ENCODE data around the gene PLA2G2E. TPM values are rescaled to one million over a fixed set of nuclear protein-coding genes. Genes with fewer than 3 reads are reported as not detected.

PLA2G2E gene
- total and polyA plus RNA-seq, 2 donors, result not detected

DNA sequence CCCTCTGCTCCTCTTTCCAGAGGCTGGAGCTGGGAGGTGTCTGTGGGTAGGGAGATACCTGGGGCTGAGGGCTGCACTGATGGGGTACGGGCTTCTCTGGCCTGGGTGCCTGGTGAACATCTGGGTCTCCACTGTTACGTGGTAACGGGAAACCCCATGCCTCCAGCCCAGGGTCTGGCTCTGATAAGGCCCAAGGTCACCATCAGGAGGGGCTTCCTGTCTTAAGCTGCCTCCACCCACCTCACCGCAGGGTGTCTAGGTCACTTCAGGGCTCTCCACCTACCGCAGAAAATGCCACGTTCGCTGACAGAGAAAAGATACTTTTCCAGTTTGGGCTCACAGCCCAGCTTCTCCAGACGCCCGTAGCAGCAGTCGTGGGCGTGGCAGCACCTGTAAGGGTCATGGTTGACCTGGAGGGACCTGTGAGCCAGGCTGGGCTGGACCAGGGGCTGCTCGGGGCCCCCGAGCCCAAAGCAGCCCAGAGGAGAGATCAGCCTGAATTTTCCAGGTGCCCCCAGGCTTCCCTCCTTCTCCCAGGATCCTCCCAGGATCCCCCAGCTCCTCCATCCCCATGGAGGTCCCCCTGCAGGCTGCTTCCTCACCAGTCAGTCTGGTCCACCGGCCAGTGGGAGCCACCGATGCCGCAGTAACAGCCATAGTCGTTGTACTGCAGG is 1.3 kb downstream of the PLA2G2E start:
- 69% methylated on average over 17 of the region's 17 CpGs for WGBS
- no peaks in the 10 kb centered on the region for H3K4me1 ChIP-seq (ENCODE audit: insufficient read depth)
- H3K27ac ChIP-seq (ENCODE audit: low read depth), result no peak overlapping the region
- DNase-seq (ENCODE audit: extremely low spot score), result no peak
- H3K4me3 ChIP-seq (ENCODE audit: low read depth, low read length), result no peak overlapping the region
- H3K36me3 ChIP-seq (ENCODE audit: insufficient read depth), result no peaks in the 10 kb centered on the region

DNA sequence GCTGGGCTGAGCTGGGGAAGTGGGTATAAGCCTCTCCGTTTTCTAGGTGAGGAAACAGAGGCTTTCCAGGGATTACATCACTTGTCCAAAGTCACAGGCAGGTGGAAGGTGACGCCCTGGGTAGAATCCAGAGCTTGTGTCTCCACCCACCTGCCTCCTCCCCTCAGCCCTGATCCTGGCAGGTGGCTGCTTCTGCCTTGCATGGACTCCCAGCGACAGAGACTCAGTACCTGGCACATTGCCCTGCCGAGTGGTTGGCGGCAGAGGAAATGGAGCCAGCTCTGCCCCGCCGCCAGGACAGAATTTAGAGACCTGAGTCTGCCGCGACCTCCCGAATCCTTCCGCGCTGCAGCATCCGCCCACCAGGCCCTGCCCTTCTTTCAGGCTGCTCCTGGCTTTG is 2.1 kb downstream of the PLA2G2E start:
- Histone ChIP-seq H3K4me3 (ENCODE audit: low read depth, low read length) (no peak overlapping the region), H3K36me3 (ENCODE audit: insufficient read depth) (no peaks in the 10 kb centered on the region), H3K27ac (ENCODE audit: low read depth) (no peak overlapping the region), H3K4me1 (ENCODE audit: insufficient read depth) (no peaks in the 10 kb centered on the region)
- no peak for DNase-seq (ENCODE audit: extremely low spot score)
- WGBS, result 83% methylated on average over 13 of the region's 13 CpGs

DNA sequence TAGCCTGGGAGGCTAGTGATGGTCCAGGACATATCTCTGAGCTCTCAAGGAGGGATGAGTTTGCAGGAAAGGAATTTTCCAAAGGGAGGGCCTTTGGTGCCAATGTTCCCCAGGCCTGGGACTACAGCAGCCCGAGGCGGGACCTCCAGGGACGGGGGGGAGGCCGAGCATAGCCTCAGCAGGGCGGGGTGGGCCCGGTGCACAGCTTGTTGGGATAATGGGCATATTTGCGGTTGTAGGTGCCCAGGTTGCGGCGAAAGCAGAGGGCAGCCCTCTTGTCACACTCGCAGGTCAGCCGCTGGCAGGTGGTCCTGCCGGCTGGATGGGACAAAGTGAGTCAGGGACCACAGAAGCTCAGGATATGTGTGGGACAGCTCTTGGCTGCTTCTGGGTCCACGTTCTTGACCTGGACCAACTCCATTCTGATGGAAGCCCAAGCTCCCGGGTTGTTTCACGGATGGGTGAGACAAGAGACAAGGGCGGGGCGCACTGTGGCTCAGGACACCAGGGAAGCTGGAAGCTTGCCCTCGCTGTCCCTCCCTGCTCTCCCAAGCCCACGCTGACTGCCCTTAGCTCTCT is 3.2 kb downstream of the PLA2G2E start:
- Histone ChIP-seq H3K36me3 (ENCODE audit: insufficient read depth) (no peaks in the 10 kb centered on the region), H3K27ac (ENCODE audit: low read depth) (no peak overlapping the region), H3K4me3 (ENCODE audit: low read depth, low read length) (no peak overlapping the region), H3K4me1 (ENCODE audit: insufficient read depth) (no peaks in the 10 kb centered on the region)
- no peak for DNase-seq (ENCODE audit: extremely low spot score)
- 89% methylated on average over 19 of the region's 19 CpGs for WGBS

DNA sequence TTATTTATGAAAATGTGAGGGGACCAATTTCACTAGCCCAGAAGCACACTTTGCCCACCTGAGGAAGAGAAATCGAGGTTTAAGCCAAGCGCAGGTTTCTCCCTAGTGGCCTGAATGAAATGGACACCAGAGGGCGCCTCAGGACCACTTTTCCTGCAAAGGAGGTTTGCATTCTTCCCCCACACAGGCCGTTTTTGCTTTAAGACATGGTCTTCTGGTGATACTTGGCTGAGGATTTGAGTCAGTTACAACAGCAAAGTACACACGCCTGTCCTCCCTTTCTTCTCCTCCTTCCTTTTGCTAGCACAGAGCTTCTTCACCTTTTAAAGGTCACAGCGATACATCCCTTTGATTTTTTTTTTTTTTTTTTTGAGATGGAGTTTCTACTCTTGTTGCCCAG is 5.4 kb downstream of the PLA2G2E start:
- Histone ChIP-seq H3K27ac (ENCODE audit: low read depth) (no peak overlapping the region), H3K36me3 (ENCODE audit: insufficient read depth) (no peaks in the 10 kb centered on the region), H3K4me3 (ENCODE audit: low read depth, low read length) (no peak overlapping the region), H3K4me1 (ENCODE audit: insufficient read depth) (no peaks in the 10 kb centered on the region)
- peak; percentile 66 for DNase-seq (ENCODE audit: extremely low spot score)
- 15% methylated on average over 6 of the region's 6 CpGs for WGBS

DNA sequence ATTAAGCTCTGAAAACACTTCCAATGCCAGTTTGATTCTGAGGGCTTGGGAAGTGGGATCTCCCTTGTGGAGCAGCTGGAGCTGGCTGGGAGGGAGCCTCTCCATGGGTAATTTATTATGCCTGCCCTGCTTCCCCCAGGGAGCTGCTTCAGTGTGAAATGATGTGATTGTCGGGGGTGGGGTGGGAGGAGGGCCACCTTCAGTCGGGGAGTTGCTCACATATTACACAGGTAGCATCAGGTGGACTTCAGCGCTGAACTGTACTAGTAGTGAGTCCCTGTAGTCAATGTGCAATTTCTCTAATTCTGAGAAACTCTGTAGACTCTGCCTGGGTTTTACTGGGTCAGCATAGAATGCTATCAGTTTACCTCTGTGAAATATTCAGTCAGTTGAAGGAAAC is 12.8 kb downstream of the PLA2G2E start:
- no peak for DNase-seq (ENCODE audit: extremely low spot score)
- no peaks in the 10 kb centered on the region for H3K4me1 ChIP-seq (ENCODE audit: insufficient read depth)
- no peak overlapping the region for H3K27ac ChIP-seq (ENCODE audit: low read depth)
- WGBS, result 90% methylated on average over 3 of the region's 3 CpGs
- peaks cover 4% of the 10 kb centered on the region for H3K36me3 ChIP-seq (ENCODE audit: insufficient read depth)
- H3K4me3 ChIP-seq (ENCODE audit: low read depth, low read length), result no peak overlapping the region

DNA sequence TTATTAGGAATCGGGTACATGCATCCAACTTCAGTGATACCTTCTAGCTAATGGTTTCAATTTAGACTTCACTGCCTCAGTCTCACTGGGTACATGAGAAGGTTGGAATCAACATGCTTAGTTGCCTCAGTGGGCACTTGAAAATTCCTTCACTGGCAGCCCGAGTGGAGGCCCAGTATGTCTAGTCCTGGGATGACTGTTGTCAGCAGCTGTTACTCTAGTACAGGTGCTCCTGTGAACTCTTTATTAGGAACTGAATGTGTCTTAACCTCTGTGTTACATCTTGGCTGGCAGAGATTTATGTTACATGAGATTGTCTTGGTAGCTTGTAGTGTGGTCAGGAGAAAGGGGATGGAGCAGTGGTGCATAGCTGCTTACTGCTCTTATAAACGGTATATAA is 13.4 kb downstream of the PLA2G2E start:
- Histone ChIP-seq H3K27ac (ENCODE audit: low read depth) (no peak overlapping the region), H3K4me3 (ENCODE audit: low read depth, low read length) (no peak overlapping the region), H3K4me1 (ENCODE audit: insufficient read depth) (no peaks in the 10 kb centered on the region), H3K36me3 (ENCODE audit: insufficient read depth) (peaks cover 4% of the 10 kb centered on the region)
- 90% methylated on average over 3 of the region's 3 CpGs for WGBS
- DNase-seq (ENCODE audit: extremely low spot score), result no peak

DNA sequence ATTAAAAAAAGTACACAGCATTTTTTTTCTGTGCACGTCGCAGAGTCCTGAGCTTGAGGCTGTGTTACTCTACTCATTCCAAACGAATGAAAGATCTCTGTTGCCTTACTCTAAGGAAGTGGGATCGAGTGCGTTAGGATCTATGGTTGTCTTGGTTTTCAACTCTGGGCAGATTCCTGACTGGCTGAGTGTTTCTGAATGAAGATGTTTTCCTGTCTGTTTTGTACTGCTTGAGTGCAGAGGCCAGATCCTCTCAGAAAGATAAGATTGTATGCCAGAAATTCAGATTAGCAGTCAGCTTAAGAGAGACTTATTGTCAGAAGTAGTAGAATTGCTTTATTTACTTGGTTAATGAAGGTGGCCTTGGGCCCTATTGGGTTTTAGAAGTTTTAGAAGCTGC is 14.0 kb downstream of the PLA2G2E start:
- no peak for DNase-seq (ENCODE audit: extremely low spot score)
- Histone ChIP-seq H3K27ac (ENCODE audit: low read depth) (no peak overlapping the region), H3K36me3 (ENCODE audit: insufficient read depth) (peaks cover 5% of the 10 kb centered on the region), H3K4me3 (ENCODE audit: low read depth, low read length) (no peak overlapping the region), H3K4me1 (ENCODE audit: insufficient read depth) (no peaks in the 10 kb centered on the region)
- WGBS, result 86% methylated on average over 5 of the region's 5 CpGs

DNA sequence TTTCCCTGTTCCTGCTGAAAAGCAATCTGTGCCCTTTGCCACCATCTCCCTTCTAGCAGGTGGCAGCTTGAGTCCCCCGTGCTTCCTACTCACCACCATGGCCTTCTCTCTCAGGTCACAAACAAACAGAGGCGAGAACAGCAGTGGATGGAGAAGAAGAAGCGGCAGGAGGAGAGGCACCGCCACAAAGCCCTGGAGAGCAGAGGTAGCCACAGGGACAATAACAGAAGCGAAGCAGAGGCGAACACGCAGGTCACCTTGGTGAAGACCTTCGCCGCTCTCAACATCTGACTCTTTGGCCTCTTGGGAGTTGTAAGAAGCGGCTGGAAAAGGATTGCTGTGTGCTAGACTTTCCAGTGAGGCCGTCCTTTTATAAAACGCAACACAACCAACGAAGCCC is 16.0 kb downstream of the PLA2G2E start:
- H3K27ac ChIP-seq (ENCODE audit: low read depth), result no peak overlapping the region
- no peak for DNase-seq (ENCODE audit: extremely low spot score)
- no peak overlapping the region for H3K4me3 ChIP-seq (ENCODE audit: low read depth, low read length)
- H3K36me3 ChIP-seq (ENCODE audit: insufficient read depth), result peaks cover 5% of the 10 kb centered on the region
- no peaks in the 10 kb centered on the region for H3K4me1 ChIP-seq (ENCODE audit: insufficient read depth)
- 96% methylated on average over 13 of the region's 13 CpGs for WGBS

DNA sequence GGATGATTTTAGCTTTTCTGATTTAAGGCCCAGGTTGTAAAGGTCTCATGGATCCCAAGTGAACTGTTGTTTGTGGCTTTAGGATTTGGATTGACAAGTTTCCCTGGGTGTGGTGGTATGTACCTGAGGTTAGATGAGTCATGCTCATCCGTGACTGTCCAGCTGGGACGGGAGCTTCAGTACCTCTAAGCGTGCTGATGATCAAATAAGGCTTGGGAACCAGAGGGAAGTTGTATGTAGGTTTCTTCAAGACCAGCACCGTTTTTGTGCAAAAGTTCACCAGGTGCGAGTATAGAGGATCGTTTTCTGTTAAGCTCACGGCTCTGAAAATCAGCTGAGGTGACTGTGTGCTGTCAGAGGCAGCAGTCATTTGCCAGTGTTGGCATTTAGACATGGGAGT is 19.8 kb downstream of the PLA2G2E start:
- no peak for DNase-seq (ENCODE audit: extremely low spot score)
- H3K27ac ChIP-seq (ENCODE audit: low read depth), result no peak overlapping the region
- no peak overlapping the region for H3K4me3 ChIP-seq (ENCODE audit: low read depth, low read length)
- WGBS, result 95% methylated on average over 7 of the region's 7 CpGs
- peaks cover 1% of the 10 kb centered on the region for H3K36me3 ChIP-seq (ENCODE audit: insufficient read depth)
- H3K4me1 ChIP-seq (ENCODE audit: insufficient read depth), result no peaks in the 10 kb centered on the region

DNA sequence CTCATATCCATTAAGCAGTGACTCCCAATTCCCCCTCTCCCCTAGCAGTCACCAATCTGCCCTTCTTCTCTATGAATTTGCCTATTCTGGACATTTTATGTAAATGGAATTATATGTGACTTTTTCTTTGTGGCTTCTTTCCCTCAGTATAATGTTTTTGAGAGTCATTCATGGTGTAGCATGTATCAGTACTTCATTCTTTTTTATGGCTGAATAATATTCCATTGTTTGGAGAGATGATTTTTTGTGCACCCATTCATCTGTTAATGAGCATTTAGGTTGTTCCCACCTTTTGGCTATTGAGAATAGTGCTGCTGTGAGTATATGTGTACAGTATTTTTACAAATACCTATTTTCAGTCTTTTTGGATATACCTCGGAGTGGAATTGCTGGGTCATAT is 21.8 kb downstream of the PLA2G2E start:
- DNase-seq (ENCODE audit: extremely low spot score), result no peak
- Histone ChIP-seq H3K27ac (ENCODE audit: low read depth) (no peak overlapping the region), H3K36me3 (ENCODE audit: insufficient read depth) (peaks cover 1% of the 10 kb centered on the region), H3K4me1 (ENCODE audit: insufficient read depth) (no peaks in the 10 kb centered on the region), H3K4me3 (ENCODE audit: low read depth, low read length) (no peak overlapping the region)
- WGBS, result 94% methylated on average over 1 of the region's 1 CpG

DNA sequence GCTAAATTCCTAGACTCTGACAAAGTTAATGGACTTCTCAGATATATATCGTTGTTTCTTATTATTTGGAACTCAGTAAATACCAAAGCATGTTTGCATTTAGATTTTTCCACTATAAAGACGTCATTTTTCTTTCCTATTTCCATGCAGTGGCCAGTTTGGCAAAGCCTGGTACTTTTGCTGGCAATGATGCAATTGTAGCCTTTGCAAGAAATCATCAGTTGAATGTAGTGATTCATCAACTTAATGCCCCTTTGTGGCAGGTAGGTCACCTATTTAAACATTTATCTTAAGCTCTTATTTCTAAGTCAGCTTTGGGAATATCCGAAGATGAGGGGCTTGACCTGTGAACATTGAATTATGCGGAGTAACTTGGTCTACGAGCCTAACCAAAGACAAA is 29.2 kb downstream of the PLA2G2E start:
- 78% methylated on average over 5 of the region's 5 CpGs for WGBS
- Histone ChIP-seq H3K4me1 (ENCODE audit: insufficient read depth) (no peaks in the 10 kb centered on the region), H3K27ac (ENCODE audit: low read depth) (no peak overlapping the region), H3K4me3 (ENCODE audit: low read depth, low read length) (no peak overlapping the region), H3K36me3 (ENCODE audit: insufficient read depth) (peaks cover 8% of the 10 kb centered on the region)
- no peak for DNase-seq (ENCODE audit: extremely low spot score)

DNA sequence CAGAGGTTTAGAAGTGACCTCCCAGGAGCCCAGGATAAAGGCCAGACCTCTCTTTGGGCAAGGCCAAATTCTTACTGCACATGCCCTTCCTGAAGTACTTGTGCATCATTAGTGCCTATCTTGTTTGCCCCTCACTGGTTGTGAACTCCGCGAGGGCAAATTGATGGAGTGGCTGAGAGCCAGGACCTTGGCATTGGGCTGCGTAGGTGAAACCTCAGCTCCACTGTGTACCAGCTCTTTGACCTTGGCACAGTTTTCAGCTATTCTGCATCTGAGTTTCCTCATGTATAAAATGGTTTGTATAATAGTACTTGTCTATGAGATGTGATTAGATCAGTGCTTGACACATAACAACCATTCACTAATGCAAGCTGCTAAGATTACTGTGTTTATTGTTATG is 29.7 kb downstream of the PLA2G2E start:
- H3K4me1 ChIP-seq (ENCODE audit: insufficient read depth), result no peaks in the 10 kb centered on the region
- 90% methylated on average over 3 of the region's 3 CpGs for WGBS
- no peak overlapping the region for H3K4me3 ChIP-seq (ENCODE audit: low read depth, low read length)
- H3K27ac ChIP-seq (ENCODE audit: low read depth), result no peak overlapping the region
- DNase-seq (ENCODE audit: extremely low spot score), result no peak
- H3K36me3 ChIP-seq (ENCODE audit: insufficient read depth), result peaks cover 8% of the 10 kb centered on the region

DNA sequence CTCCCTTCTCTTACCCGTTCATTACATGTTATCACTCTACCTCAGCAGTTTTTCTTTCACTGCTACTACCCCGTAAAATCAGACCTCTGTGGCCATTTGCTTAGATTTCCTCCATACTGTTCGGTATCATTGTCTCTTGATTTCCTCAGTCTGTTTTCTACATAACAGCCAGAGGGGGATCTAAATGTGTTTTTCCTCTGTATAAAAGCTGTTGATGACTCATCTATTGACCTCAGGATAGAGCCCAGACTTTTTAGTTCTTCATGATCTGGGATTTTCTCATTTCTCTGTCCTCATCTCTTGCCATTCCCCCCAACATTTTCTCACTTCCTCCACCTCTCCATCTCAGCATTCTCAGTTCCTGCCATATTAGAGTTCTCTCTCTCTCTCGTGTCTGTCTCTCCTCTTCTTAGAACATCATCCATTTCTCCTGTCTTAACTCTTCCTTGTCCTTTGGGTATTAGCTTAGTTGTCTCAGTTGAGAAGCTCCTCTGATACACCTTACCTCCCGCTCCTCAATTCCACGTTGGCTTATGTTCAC is 30.7 kb downstream of the PLA2G2E start:
- peaks cover 8% of the 10 kb centered on the region for H3K36me3 ChIP-seq (ENCODE audit: insufficient read depth)
- H3K4me1 ChIP-seq (ENCODE audit: insufficient read depth), result no peaks in the 10 kb centered on the region
- H3K27ac ChIP-seq (ENCODE audit: low read depth), result no peak overlapping the region
- 88% methylated on average over 6 of the region's 6 CpGs for WGBS
- H3K4me3 ChIP-seq (ENCODE audit: low read depth, low read length), result no peak overlapping the region
- no peak for DNase-seq (ENCODE audit: extremely low spot score)

DNA sequence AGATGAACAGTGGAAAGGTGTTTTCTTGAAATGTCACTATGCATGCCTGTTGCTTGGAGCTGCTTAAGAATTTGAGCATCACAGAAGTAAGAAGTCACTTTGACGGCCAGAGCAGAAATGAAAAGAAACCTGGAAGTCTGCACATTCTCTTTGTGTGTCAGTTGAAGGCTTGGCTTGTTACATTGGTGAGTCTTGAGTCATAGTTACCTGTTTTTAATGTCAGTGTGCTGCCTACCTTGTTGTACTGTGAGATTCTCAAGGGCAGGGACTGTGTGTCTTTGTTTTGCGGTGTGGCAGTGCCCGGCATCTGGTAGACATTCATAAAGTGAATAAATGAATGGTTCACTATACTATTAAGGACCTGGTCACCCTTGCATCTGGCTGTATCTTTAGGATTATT is 31.3 kb downstream of the PLA2G2E start:
- DNase-seq (ENCODE audit: extremely low spot score), result no peak
- H3K36me3 ChIP-seq (ENCODE audit: insufficient read depth), result peaks cover 8% of the 10 kb centered on the region
- H3K4me3 ChIP-seq (ENCODE audit: low read depth, low read length), result no peak overlapping the region
- 94% methylated on average over 3 of the region's 3 CpGs for WGBS
- H3K27ac ChIP-seq (ENCODE audit: low read depth), result no peak overlapping the region
- H3K4me1 ChIP-seq (ENCODE audit: insufficient read depth), result no peaks in the 10 kb centered on the region

Measured in urinary bladder (tissue), 4 donors.